Endometrial microvascular endothelial cells (primary cell): ENCODE results near the gene KCNH6. TPM values are rescaled to one million over a fixed set of nuclear protein-coding genes. Genes with fewer than 3 reads are reported as not detected.

ENCODE experiments used
- in situ Hi-C: cut with HindIII; loops from 2 replicates; pipeline ENCODE4 v1.10.0; 2017; ENCODE audit warnings: low sequenced_read_pairs, low pct_unique_long_range_greater_than_20kb; ENCODE audit errors: inconsistent ontology term
- total RNA-seq: library from RNA; depleted of rRNA; stranded (reverse); fragments of >200 nt; gene quantifications from one replicate; pipeline ENCODE4 v1.2.3, GENCODE V29; 2015; ENCODE audit errors: inconsistent ontology term

Gene KCNH6
- total RNA-seq, 1 donor from 2014 or later: not detected

DNA sequence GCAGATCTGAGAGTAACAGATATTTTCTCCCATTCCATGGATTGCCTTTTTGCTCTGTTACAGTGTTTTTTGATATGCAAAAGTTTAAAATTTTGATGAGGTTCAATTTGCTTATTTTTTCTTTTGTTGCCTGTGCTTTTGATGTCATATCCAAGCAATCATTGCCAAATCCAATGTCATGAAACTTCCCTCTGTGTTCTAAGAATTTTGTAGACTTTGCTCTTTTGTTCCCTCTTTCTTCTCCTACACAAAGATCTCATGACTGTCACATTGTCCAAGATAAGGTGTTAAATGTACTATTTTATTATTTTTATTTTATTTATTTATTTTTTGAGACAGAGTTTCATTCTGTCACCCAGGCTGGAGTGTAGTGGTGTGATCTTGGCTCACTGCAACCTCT, 18.9 kb upstream of the KCNH6 start:
- in situ Hi-C loops: no loop called here

DNA sequence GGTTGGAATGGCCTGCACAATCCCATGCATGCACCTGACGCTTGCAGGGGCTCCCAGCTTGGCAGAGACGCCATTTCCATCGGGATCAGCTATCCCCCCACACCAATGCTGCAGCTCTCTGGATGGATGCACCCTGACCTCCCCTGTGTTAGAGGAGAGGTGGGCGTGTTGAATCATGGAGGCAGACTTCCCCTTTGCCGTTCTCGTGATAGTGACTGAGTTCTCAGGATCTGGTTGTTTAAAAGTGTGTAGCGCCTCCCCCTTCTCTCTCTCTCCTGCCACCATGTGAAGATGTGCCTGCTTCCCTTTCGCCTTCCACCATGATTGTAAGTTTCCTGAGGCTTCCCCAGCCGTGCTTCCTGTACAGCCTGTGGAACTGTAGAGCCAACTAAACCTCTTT, 17.8 kb upstream of the KCNH6 start:
- in situ Hi-C loops: no loop called here

DNA sequence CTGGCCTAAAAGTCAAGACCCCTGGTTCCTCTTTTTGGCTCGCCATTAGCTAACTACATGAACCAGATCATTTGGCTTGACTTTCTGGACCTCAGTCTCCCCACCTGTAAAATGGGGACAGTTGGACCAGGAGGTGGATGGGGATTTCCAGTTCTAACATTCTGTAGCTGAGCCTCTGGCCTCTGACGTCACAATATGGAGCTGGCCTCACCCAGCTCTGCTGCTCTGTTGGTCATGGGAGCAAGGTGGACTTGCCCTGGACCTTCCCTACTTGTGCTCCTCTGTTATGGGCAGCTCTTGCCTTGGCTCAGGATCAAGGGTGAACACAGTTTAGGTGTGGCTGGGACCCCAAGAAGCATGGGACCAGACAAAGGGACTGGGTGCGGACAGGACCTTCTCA, 16.5 kb upstream of the KCNH6 start:
- in situ Hi-C loops: no loop called here

DNA sequence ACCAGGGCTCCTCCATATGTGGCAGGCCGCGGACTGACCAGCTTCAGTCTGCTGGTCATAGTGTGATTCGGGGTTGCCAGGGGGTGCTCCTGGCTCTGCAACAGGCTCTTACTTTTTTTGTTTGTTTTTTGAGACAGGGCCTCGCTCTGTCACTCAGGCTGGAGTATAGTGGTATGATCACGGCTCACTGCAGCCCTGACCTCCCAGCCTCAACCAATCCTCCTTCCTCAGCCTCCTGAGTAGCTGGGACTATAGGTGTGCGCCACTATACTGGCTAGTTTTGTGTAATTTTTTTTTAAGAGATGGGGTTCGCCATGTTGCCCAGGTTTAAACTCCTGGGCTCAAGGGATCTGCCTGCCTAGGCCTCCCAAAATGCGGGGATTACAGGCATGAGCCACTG, 11.8 kb upstream of the KCNH6 start:
- in situ Hi-C loops: no loop called here

DNA sequence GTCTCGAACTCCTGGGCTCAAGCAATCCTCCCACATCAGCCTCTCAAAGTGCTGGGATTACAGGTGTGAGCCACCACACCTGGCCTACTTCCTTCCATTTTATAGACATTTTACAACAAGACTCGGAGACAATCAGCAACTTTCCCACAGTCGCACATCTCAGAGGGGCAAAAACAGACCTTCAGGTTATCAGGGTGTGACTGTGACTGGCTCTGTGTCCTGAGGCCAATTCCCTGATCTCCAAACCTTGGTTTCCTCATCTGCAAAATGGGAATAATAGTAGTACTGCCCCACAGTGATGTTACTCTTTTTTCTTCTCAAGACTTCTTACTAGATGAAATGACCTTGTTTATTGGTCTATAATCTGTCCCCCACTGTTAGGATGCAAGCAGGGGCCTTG, 10.8 kb upstream of the KCNH6 start:
- in situ Hi-C loops: no loop called here

DNA sequence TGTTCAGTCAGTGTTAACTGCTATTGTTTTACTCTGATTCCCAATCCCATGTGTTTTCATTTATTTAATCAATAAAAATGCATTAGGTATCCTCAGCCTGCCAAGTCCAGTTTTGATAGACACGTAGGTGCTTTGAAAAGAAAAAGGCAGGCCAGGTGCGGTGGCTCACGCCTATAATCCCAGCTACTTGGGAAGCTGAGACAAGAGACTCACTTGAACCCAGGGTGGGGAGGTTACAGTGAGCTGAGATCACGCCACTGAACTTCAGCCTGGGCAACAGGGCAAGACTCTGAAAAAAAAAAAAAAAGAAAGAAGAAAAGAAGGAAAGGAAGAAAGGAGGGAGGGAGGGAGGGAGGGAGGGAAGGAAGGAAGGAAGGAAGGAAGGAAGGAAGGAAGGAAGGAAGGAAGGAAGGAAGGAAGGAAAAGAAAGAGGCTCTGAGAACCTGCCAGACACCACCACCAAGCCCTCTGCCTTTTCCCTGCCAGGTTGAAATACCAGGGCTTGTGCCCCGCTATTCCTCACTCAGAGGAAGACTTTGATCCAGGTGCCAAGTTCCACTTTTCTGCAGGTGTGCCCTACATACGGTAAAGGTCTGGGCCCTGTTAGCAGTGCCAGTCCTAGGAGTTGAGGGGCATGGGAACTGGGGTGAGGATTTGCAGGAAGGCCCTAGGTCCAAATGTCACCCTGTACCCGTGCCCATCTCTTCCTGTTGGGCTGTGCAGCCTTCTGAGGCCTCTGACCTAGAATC, 10.1 kb upstream of the KCNH6 start:
- in situ Hi-C loops: no loop called here

DNA sequence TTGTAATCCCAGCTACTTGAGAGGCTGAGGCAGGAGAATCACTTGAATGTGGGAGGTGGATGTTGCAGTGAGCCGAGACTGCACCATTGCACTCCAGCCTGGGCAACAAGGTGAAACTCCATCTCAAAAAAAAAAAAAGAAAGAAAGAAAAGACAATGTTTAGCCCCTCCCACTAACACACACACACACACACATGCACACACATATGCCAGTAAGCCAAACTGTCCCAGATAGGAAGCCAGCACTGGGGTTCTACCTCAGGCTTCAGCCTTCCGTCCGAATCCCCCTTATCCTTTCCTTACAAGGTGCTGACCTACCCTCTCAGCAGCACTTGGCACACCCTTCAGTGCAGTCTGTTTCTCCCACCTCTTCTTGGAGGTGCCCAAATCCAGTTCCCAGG, 8.7 kb upstream of the KCNH6 start:
- in situ Hi-C loops: no loop called here

DNA sequence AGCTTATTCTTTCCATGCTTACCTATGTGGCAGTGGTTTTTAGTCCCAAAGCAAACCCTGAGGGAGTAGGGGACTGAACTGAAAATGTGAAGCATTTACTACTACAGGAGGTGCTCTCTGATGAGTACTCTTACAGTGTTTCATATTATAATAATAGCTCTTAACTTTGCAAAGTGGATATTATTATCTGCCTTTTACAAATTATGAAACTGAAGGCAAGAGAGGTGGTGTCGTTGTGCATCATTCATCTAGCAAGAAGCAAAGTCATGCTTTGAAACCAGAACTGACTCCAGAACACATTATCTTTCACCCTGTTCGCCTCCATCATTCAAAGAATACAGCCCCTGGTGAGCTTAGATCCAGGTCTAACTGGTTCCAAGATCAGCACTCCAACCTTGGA, 8.2 kb upstream of the KCNH6 start:
- in situ Hi-C loops: no loop called here

DNA sequence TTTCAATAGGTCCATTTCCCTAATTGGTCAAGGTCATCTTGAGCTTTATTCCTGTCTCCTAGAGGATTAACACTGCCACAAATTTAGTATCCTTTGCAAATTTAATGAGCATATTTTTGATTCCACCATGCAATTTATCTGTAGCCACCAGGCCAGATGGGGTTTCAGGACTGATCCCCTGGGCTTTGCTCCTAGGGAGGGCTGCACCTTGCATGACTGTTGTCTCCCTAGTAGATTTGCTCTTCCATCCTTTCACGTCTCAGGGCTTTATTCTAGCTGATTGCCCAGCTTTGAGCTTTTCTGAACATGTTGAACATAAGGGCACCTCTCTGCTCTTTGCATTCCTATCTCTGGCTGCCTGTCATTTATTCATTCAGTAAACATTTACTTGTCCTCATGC, 7.7 kb upstream of the KCNH6 start:
- in situ Hi-C loops: no loop called here

DNA sequence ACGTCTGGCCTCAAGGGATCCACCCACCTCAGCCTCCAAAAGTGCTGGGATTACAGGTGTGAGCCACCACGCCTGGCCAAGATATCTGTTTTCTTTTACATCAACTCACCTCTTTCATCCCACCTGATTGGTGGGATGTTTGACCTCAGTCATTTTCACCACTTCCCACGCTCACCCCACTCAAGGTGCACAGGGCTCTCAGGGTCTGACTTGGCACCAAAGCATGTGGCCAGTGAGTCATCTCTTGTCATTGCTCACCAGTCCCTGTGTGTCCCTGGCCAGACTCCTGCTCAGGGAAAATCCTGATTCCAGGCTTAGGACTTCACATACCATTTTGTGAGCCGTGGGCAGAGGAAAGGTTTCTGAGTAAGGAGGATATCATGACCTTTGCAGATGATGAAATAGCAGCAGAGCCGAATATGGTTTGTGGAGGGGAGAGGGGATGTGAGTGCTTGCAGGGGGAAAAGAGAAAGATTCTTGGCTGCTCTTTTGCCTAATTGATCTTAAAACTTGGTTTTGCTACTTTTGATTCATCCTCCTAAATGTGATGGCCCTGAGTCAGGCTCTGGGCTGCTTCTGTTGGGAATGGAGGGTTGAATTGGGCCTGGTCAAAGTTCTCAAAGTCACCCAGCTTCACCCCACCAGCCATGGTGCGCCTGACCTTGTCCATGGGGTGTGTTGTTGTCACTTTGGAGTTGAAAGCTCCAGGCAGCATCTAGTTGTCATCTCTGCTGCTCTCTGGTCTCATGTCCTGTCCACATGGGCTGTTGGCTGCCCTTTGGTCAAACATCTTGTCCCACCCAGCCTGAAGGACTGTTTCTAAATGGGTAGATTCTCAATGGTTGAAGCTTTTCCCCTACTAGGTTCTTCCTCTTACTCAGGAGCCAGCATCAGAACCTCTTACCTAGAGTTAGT, 6.0 kb upstream of the KCNH6 start:
- in situ Hi-C loops: no loop called here

DNA sequence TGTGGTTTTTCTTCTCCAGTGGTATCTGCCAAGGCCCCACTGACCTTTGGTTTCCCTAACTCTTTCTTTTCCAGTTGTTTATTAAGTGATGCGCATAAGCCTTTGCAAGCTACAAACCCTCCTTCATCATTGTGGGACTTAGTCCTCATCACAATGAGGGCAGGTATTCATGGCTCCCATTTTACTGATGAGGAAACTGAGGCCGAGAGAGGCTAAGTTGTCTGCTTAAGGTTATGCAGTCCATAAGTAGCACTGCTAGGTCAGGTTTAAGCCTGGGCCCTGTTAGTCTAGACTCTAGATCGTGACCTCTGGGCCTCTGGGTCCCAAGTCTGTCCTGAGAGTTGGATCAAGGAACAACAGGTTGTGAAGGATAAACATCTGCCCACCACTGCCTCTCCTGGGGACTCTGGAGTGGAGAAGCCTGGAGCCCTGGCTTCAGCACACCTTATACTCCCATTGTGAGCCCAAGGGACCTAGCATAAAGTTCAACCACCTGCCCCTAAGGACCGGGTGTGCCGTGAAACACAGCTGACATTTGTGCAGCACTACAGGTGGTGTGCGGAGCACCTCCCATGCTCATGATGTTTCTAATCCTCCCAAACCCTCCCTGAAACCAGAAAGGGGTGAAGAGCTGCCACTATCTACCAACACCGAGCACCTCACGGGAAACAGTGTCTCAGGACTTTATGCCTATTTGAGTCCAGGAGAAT, 5.2 kb upstream of the KCNH6 start:
- in situ Hi-C loops: no loop called here

DNA sequence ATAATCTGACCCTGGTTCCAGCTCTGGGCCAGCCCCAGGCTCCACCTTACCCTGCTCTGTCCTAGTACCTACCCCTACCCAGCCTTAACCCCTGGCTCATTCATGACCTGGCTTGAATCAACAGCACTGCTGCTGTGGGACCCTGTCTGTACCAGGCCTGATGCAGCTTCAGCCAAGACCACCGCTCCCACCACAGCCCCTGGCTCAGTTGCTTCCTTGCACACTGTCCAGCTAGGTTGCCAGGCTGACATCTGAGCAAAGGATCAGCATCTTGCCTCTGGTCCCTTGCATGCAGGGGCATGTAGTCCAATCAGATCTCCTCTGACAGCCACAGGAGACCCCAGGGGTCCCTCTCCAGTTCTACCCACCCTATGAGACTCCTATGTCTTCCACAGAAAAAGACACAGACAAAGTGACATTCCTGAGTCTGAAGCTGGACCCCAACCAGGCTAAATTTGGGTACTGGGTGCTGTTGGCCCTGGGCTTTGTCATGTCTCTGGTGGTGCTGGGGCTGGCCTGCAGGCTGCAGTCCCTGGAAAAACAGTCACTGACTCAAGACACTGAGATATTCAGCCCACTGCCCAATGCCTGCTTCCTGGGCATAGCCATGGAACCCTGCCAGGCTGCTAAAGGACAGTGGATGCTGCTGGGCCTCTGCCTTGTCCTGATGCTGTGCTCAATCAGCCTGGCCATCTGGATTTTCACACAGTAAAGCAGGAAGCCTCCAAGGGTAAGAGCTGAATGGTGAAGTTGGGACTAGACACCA, 3.9 kb upstream of the KCNH6 start:
- in situ Hi-C loops: no loop called here

DNA sequence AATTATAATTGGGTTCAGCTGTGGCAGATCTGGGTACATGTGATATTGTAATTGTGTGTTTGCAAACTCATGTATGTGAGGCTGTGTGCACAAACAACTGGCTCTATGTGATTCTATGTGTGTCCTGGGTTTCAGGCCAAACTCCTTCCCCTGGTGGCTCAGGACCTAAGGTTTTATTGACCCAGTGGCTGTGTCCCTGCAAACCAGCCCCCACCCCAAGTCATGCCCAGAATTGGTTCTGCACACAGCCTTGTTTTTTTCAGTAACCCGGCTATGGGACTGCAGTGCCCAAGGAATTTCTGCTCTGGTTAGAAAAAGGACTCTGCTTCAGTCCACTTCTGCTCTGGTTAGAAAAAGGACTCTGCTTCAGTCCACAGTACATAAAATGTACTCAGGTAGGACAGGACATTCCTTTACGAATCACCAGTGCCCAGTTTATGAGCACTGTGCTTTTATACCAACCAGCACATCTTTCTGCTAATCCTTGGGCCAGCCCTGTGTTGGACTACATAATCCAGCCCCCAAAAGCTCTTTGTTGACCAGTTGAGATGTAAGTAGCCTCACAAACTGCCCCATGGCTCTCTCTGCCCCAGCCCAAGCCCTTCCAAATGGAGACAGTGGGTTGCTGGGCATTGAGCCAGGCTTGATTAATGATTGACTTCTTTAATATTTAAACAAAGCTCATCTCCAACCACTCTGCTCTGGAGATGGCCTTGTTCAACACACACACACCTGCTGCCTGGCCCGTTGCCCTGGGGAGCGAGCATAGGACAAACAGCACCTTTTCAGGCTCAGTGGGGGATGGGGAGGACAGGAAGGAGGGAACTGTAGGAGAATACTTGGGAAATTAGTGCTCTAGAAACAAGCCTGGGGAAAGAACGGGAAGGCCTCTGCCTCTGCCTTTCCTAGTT, 2.9 kb upstream of the KCNH6 start:
- in situ Hi-C loops: no loop called here

DNA sequence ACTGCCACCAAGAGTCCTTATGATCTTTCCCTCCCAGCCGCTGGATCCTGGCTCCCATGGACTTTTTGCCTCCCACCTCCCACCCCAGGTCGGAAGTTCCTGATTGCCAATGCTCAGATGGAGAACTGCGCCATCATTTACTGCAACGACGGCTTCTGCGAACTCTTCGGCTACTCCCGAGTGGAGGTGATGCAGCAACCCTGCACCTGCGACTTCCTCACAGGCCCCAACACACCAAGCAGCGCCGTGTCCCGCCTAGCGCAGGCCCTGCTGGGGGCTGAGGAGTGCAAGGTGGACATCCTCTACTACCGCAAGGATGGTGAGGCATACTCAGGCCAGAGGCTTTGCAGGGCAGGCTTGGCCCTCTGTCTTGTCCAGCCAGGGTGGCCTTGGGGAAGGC, 893 bp downstream of the KCNH6 start:
- in situ Hi-C loops: no loop called here

DNA sequence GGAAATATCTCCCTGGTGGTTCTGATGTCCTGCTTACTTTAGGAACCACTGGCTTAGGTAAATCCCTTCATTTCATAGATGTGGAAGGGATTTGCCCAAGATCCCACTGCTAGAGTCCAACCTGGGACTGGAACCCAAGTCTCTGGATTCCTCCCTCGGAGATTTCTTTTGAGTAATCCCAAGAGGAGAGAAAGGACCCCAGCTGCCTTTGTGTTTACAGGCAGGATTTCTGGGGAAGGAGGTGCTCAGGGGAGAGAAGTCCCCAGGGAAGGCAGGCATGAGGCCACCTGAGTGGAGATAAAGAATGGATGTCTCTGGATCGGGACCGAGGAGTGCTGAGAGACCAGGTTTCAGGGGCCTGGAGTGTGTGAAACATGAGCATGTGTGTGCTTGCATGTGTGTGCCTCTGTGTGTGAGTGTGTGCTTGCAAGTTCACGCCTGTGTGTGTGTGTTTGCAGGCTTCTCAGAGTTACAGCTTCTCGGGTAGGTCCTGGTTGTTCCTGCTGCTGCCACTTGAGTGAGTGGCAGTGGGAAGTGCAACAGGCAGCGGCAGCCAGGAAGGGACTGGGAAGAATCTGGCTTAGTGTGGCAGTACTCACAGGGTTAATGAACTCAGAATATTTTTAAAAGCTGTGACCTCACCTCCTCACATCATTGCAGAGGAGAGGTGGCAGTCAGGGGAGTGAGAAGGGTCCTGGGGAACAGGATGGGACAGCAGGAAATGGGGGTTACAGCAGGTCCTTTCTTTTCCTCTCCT, 2.2 kb downstream of the KCNH6 start:
- in situ Hi-C loops: no loop called here

DNA sequence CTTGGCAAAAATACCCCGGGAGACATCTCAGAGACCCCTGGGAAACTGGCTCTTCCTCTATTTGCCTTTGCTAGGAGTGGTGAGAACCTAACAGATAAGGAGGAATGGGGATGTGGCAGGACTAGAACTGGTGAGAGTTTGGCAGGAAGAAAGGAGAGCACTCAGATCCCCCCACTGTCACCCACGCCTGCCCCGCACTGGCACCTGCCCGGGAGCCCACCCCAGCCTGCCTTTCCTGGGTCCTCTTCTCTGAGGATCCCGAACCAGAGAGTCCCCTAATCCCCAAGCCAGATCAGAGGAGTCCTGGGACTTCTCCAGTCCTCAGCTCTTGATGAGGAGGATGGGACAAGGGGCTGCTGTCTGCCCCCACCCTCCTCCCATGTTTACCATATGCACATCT, 3.7 kb downstream of the KCNH6 start:
- in situ Hi-C loops: no loop called here

DNA sequence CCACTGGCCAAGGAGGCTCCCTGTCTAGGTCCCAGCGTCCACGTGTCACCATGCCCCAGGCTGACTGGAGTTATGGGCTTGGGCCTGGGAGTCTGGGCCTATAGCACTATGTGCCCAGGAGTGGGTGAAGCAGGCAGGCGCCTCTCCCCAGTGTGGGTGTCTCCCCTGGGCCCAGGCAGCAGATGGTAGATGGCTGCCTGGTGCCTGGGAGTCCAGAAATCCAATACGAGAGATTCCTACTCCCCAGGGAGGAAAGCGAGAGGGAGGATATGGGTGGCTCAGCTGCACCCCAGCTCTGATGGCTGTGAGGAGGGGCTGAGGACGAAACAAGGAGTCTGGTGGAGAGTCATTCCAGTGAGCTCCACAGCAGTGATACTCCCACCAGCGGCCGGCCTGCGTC, 5.0 kb downstream of the KCNH6 start:
- in situ Hi-C loops: no loop called here
